Ectodermal cell (in vitro differentiated cells): ENCODE measurements around the gene PAQR6.

Experiments
- H3K27ac ChIP-seq: 2 replicates; pipeline ENCODE4 v1.7.0; 2013; ENCODE audit warnings: mild to moderate bottlenecking, low read depth, low read length; ENCODE audit not compliant: insufficient read depth, poor library complexity, severe bottlenecking
- H3K27me3 ChIP-seq: 2 replicates; pipeline ENCODE4 v1.7.0; 2013; ENCODE audit warnings: mild to moderate bottlenecking, low read length; ENCODE audit not compliant: insufficient read depth, control insufficient read depth, poor library complexity, severe bottlenecking
- H3K36me3 ChIP-seq: one replicate; pipeline ENCODE4 v1.7.0; 2013; ENCODE audit warnings: low read length; ENCODE audit not compliant: control insufficient read depth, insufficient read depth
- H3K4me1 ChIP-seq: one replicate; pipeline ENCODE4 v1.7.0; 2013; ENCODE audit warnings: low read length; ENCODE audit not compliant: control insufficient read depth, insufficient read depth
- H3K4me3 ChIP-seq: 2 replicates; pipeline ENCODE4 v1.7.0; 2013; ENCODE audit warnings: low read depth, low read length, control low read depth; ENCODE audit not compliant: insufficient read depth
- H3K9me3 ChIP-seq: 2 replicates; pipeline ENCODE4 v1.7.0; 2013; ENCODE audit warnings: mild to moderate bottlenecking, low read length, moderate library complexity; ENCODE audit not compliant: control insufficient read depth
- WGBS, 2 experiments: methylation state at CpG; one replicate each; pipeline ENCODE4 v1.1.7; 2013; ENCODE audit warnings: missing lambda C conversion rate in 2 of 2; 5-methylcytosine and 5-hydroxymethylcytosine counted together

Gene PAQR6

GRCh38 chr1:156200044-156200443 is 47.8 kb downstream of the PAQR6 start:
- Histone ChIP-seq H3K4me3 (no peak overlapping the region), H3K27ac (no peak overlapping the region), H3K27me3 (no peaks in the 10 kb centered on the region), H3K36me3 (peaks cover 2% of the 10 kb centered on the region), H3K4me1 (no peaks in the 10 kb centered on the region), H3K9me3 (no peaks in the 10 kb centered on the region)
- 96 to 97% methylated on average over 8 of the region's 8 CpGs for WGBS, 2 experiments

GRCh38 chr1:156198831-156199349 is 49.0 kb downstream of the PAQR6 start:
- Histone ChIP-seq H3K4me1 (no peaks in the 10 kb centered on the region), H3K27ac (no peak overlapping the region), H3K27me3 (no peaks in the 10 kb centered on the region), H3K36me3 (peaks cover 2% of the 10 kb centered on the region), H3K9me3 (no peaks in the 10 kb centered on the region), H3K4me3 (no peak overlapping the region)
- WGBS, 2 experiments: 88 to 92% methylated on average over 5 of the region's 5 CpGs

- Histone ChIP-seq H3K9me3 (no peaks in the 10 kb centered on the region), H3K4me1 (no peaks in the 10 kb centered on the region), H3K27ac (no peak overlapping the region), H3K36me3 (peaks cover 2% of the 10 kb centered on the region), H3K27me3 (no peaks in the 10 kb centered on the region), H3K4me3 (no peak overlapping the region)
- 74 to 76% methylated on average over 2 of the region's 2 CpGs for WGBS, 2 experiments
Measured at GRCh38 chr1:156196445-156196844, 51.4 kb downstream of the PAQR6 start.

- H3K4me3 ChIP-seq: no peak overlapping the region
- no peak overlapping the region for H3K27ac ChIP-seq
- no peaks in the 10 kb centered on the region for H3K27me3 ChIP-seq
- H3K4me1 ChIP-seq: no peaks in the 10 kb centered on the region
- H3K9me3 ChIP-seq: no peaks in the 10 kb centered on the region
- 82 to 83% methylated on average over 4 of the region's 4 CpGs for WGBS, 2 experiments
- peaks cover 2% of the 10 kb centered on the region for H3K36me3 ChIP-seq
Measured at GRCh38 chr1:156195853-156196252, 52.0 kb downstream of the PAQR6 start.

GRCh38 chr1:156194300-156194652 is 53.6 kb downstream of the PAQR6 start:
- Histone ChIP-seq H3K9me3 (no peaks in the 10 kb centered on the region), H3K4me1 (no peaks in the 10 kb centered on the region), H3K27ac (peak overlapping the region; percentile 16), H3K36me3 (no peaks in the 10 kb centered on the region), H3K4me3 (peak overlapping the region; percentile 99), H3K27me3 (no peaks in the 10 kb centered on the region)
- WGBS, 2 experiments: 18 to 19% methylated on average over 14 of the region's 14 CpGs

GRCh38 chr1:156193488-156194299 is 54.2 kb downstream of the PAQR6 start, which contains the start of gene SLC25A44:
TSS of gene SLC25A44 (plus strand) at chr1:156194104. CDS start at chr1:156199848, 5,744 bp downstream.
- no peaks in the 10 kb centered on the region for H3K9me3 ChIP-seq
- no peaks in the 10 kb centered on the region for H3K27me3 ChIP-seq
- 29 to 30% methylated on average over 59 of the region's 59 CpGs for WGBS, 2 experiments
- H3K36me3 ChIP-seq: no peaks in the 10 kb centered on the region
- no peaks in the 10 kb centered on the region for H3K4me1 ChIP-seq
- peak within 1 kb of the TSS; percentile 99 for H3K4me3 ChIP-seq
- H3K27ac ChIP-seq: peak within 1 kb of the TSS; percentile 16
